Measurements from ENCODE around the gene LZTR1. TPM values are rescaled to one million over a fixed set of nuclear protein-coding genes. Genes with fewer than 3 reads are reported as not detected.

LZTR1 gene
- total and polyA plus RNA-seq, 2 of the 8 experiments (the other 6 are each of a cell fraction or from before 2014, with no cell fraction given) = 22.3 to 31.0 TPM

- no peak overlapping the region for H3K4me2 ChIP-seq (ENCODE audit: insufficient read depth in 1 of 2, low read depth in 2 of 2, low read length in 2 of 2)
- H2AK5ac ChIP-seq (ENCODE audit: low read depth, low read length) = no peak overlapping the region
- no peak overlapping the region for H2BK120ac ChIP-seq (replicated peaks; ENCODE audit: low read depth, low read length)
- H3K14ac ChIP-seq (ENCODE audit: insufficient read length) = no peak overlapping the region
- FAIRE-seq = no peak
- H3K4ac ChIP-seq (replicated peaks; ENCODE audit: insufficient read length, low read depth, low read length) = no peak overlapping the region
- ChIA-PET CTCF (ENCODE audit: partially characterized antibody) (interaction anchor here (1.1 to 1.4 kb wide), 3 partner anchors 14 to 153 kb away, joined by 3 to 6 read pairs (median 3); no protein-coding TSS in a partner anchor), POLR2A (ENCODE audit: partially characterized antibody) (interaction anchor here (1.4 kb wide), 1 partner anchor 38 kb away, joined by 3 read pairs; no protein-coding TSS in a partner anchor)
- no peak overlapping the region for H3K9ac ChIP-seq (replicated peaks in 1 of 4; ENCODE audit: extremely low read depth in 1 of 4, low read depth in 3 of 4, low read length in 3 of 4)
- H4K5ac ChIP-seq (ENCODE audit: insufficient read length, low read depth, low read length) = no peak overlapping the region
- no peak overlapping the region for H4K91ac ChIP-seq (replicated peaks; ENCODE audit: insufficient read length, low read length)
- H2BK15ac ChIP-seq (ENCODE audit: low read length) = no peak overlapping the region
- no peaks in the 10 kb centered on the region for H3K79me2 ChIP-seq (ENCODE audit: control insufficient read depth in 1 of 2, insufficient read depth in 2 of 2, low read length in 2 of 2)
- H2BK5ac ChIP-seq (ENCODE audit: low read depth, low read length) = no peak overlapping the region
- no peak overlapping the region for H2AFZ ChIP-seq (ENCODE audit: low read length)
- H3K27me3 ChIP-seq (replicated peaks in 1 of 4; ENCODE audit: control insufficient read depth in 3 of 4, extremely low read depth in 1 of 4, insufficient read depth in 3 of 4, low read length in 3 of 4) = peaks cover 0 to 6% (median 2%) of the 10 kb centered on the region in 4 experiments; a peak in 4 of 7 replicates
- H4K20me1 ChIP-seq (replicated peaks in 1 of 2; ENCODE audit: control insufficient read depth in 1 of 2, insufficient read depth in 2 of 2, low read length in 2 of 2) = no peaks in the 10 kb centered on the region
- H3K36me3 ChIP-seq (ENCODE audit: control insufficient read depth in 2 of 4, insufficient read depth in 4 of 4, low read length in 3 of 4) = no peaks in the 10 kb centered on the region
- no peak overlapping the region for H3K4me3 ChIP-seq (ENCODE audit: extremely low read depth in 1 of 4, insufficient read depth in 2 of 4, low read depth in 3 of 4, low read length in 4 of 4)
- 75% methylated on average over 2 of the region's 2 CpGs; no CpG with 5 or more reads in 1 of the 2 experiments for WGBS, 2 experiments (ENCODE audit: extremely low coverage in 1 of 2, insufficient coverage in 1 of 2, insufficient read length in 1 of 2, insufficient replicate concordance in 2 of 2, low coverage in 1 of 2, low lambda C conversion rate in 2 of 2, missing lambda C conversion rate in 1 of 2)
- no peak overlapping the region for H2BK12ac ChIP-seq (ENCODE audit: low read depth, low read length)
- H4K8ac ChIP-seq (ENCODE audit: extremely low read depth, insufficient read depth, low read length) = no peak overlapping the region
- H3K9me3 ChIP-seq (ENCODE audit: insufficient read depth in 2 of 2, low read depth in 1 of 2, low read length in 1 of 2) = no peaks in the 10 kb centered on the region
- no peaks in the 10 kb centered on the region for H3K4me1 ChIP-seq (replicated peaks in 1 of 4; ENCODE audit: control insufficient read depth in 3 of 4, insufficient read depth in 4 of 4, low read length in 3 of 4)
- TF ChIP-seq RBBP5 (IDR thresholded peaks at IDR 0.05; ENCODE audit: borderline replicate concordance, low read depth, low read length) (no peak), CTBP2 (IDR thresholded peaks at IDR 0.05; ENCODE audit: borderline replicate concordance, insufficient read depth, insufficient read length, low read length) (no peak), BCL11A (IDR thresholded peaks at IDR 0.05; ENCODE audit: low read depth in 2 of 2, low read length in 2 of 2) (no peak), RFX5 (IDR thresholded peaks at IDR 0.05; ENCODE audit: borderline replicate concordance, low read depth, low read length) (no peak), KDM1A (IDR thresholded peaks at IDR 0.05; ENCODE audit: borderline replicate concordance, low read length) (no peak), HDAC2 (IDR thresholded peaks at IDR 0.05; ENCODE audit: borderline replicate concordance in 1 of 2, low read depth in 2 of 2, low read length in 2 of 2) (no peak), KDM5A (IDR thresholded peaks at IDR 0.05; ENCODE audit: low read length) (no peak)
- no peak for DNase-seq (ENCODE audit: low read depth in 1 of 2, low spot score in 2 of 2)
- H3K23me2 ChIP-seq (ENCODE audit: low read depth, low read length) = no peaks in the 10 kb centered on the region
- H2BK20ac ChIP-seq (ENCODE audit: low read length) = no peak overlapping the region
- no peak overlapping the region for H3K27ac ChIP-seq (ENCODE audit: low read depth, low read length)
- H3K79me1 ChIP-seq (ENCODE audit: low read depth, low read length) = no peaks in the 10 kb centered on the region
- no peak overlapping the region for H3K23ac ChIP-seq (ENCODE audit: insufficient read length)
- H3K56ac ChIP-seq (replicated peaks; ENCODE audit: insufficient read length, low read depth, low read length) = no peak overlapping the region
- H3K18ac ChIP-seq (ENCODE audit: extremely low read depth, low read length) = no peak overlapping the region
Measured at GRCh38 chr22:21038405-21038804, 56.3 kb downstream of the LZTR1 start.
